ENCODE results near the gene NKX1-1. TPM values are rescaled to one million over a fixed set of nuclear protein-coding genes. Genes with fewer than 3 reads are reported as not detected.
"Not testable (repeated sequence)": the region's sequence is repeated elsewhere in the genome, so short reads cannot be mapped to it uniquely, and the experiment has no call there.

NKX1-1 gene
- total RNA-seq, 1 donor from 2014 or later: not detected

DNA sequence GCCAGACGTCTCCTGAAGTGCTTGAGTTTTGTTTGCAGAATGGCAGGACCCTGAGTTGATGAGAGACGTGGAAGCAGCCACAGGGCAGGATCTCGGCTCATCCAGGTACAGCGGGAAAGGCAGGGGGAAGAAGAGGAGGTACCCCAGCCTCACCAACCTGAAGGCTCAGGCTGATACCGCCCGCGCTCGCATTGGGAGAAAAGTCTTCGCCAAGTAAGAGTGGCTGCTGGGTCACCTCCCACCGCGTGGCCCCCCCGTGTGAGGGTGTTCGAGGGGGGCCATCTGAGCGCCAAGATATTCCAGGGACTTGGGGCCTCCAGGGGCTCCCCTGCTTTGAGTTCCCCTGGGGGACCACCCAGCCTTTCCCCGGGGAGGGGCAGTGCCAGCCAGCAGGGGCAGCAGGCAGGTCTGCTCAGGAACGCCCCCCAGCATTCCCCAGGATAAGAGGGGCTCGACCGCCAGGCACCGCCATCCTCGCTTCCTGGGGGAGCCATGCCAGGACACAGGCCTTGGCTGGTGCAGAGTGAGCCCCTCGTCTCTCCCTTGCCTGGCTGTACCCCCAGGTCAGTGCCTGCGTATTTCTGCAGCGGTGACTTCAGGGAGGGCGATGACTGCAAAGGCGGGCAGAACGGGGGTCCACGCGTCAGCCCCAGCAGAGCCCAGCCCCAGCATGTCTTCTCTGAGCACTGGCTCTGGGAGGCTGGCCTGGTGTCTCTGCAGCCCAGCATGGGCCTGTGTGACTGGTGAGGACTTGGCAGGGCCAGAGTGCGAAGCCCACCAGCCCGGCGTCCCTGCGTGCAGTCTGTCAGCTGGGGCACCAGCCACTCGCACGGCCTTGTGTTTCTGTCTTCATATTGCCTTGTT lies 22.3 kb downstream of the NKX1-1 start:
- DNase-seq: no peak

DNA sequence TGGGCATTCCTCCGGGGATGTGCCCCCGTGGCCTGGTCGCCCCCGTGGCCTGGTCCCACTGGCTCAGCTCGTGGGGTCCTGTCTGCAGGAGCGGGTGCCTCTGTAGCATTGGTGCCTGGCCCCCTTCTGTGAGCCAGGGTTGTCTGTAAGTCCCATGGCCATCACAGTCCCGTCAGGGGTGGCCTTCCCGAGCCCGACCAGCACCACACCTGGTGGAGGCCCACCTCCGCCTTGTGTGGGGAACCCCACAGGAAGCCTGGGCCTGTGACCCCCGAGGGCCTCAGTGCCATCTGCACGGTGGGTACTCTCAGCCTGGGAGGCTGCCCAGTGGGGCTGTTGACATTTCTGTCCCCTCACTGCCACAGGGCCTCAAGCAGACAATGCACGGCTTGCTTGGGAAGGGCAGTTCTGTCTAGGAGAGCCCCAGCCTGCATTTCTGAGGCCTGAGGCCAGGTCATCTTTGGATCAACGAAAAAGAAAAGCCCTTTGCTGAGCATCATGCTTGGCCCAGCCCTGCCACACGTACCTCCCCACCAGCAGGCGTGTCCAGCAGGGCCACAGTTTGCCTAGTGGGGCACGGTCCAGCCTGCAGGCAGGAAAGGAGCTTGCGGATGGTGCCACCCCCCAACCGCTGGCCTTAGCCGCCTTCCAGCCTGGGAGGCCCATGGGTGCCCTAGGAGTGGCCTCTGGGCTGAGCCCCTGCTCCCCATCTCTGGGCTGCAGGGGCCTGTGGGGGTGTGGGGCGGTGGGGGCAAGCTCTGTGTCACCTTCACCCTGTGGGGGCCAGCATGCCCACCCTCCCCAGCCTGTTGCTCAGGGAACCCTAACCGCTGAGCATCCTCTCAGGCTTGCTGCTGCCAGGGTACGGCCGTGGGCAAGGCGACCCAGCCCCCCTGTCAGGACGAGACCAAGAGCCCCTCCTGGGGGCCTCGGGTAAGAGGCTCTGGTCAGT lies 23.2 kb downstream of the NKX1-1 start:
- no peak for DNase-seq

DNA sequence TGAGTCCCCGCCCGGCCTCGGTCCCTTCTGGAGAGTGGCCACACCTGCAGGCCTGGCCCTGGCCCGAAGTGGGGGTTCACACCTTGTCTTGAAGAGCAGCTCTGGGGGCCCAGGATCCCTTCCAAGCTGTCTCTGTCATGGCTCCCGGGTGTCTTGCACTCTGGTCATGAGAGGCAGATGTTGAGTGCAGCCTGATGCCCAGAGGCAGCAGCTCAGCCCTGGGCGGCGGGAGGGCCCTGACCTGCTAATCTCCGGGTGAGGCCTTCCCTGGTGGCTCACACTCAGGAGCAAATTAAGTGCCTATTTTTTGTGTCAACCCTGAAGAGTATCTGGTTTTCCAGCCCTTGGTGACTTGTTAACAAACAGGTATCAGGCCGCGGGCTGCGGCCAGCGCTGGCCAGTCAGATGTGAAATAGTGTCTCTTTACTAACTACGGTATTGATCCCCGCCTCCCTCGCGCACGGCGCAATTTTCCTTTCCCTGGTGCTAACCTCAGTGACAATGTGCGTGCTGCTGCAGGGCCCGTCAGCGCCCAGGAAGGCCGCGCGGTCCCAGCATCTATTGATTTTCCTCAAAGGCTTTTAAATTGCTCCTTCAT lies 24.2 kb downstream of the NKX1-1 start:
- DNase-seq: no peak

DNA sequence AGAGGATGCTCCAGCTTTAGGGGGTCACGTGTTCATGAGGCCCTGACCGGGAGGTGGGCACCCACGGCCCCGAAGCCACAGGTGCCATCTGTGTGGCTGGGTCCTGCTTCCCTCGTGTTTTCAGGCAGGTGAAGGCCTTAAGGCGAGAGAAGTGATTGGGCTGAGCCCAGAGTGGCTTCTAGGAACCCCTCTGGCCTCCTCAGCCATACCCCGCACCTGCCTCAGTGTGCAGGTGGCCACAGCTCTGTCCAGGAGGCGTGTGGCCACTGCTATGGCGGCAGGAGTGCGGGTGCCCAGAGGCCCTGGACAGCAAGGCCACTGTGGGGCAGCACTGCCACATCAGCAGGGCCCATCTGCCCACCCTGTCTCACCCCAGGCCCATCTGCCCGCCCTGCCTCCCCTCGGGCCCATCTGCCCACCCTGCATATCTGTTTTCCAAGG lies 25.0 kb downstream of the NKX1-1 start:
- no peak for DNase-seq

DNA sequence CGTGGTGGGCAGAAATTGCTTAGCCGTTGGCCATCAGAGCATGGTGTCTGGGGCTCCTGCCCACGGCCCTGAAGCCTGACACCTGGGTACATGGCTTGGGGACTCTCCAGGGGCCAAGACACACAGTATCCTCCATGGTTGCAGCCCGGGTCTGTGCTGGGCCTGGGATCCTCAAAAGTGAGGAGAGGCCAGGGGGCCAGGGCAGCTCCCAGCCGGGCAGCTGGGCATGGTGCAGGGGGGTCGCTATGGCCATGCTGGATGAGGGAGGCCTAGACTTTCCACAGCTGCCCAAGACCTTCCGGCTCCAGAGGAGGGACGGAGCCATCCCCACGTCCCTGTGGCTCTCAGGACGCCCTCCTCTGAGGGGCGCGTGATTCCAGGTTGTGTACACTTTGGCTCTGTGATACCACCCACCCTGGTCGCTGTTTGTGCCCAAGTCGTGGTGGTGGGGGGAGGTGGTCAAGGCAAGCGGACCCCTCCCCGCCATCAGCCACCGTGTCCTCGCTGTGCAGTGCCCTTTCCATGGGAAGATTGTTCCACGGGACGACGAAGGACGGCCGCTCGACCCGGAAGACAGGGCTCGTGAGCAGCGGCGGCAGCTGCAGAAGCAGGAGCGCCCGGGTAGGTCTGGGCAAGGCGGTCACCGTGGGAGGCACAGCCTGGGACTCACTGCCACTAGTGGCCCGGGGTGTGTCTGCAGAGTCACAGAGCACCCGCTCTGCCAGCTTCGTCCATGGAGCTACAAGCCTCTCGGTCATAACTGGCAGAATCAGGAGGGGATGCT lies 25.7 kb downstream of the NKX1-1 start:
- no peak for DNase-seq

DNA sequence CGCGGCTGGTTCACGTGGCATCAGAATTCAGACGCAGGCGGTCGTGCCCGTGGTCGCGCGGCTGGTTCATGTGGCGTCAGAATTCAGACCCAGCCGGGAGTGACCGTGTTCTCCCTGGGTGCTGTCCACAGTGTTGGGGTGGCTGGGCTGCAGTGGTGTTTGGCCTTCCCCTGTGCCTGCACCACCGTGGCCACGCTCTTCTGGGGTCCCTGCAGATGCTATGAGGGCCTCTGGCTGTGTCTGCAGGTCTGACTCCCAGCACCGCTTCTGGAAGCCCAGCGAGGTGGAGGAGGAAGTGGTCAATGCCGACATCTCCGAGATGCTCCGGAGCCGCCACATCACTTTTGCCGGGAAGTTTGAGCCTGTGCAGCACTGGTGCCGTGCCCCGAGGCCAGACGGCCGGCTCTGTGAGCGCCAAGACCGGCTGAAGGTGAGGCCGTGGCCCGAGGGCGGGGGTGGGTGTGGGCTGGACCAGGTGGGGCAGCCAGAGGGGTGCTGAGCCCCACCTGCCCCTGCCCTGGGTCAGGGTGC lies 26.4 kb downstream of the NKX1-1 start:
- DNase-seq: no peak

DNA sequence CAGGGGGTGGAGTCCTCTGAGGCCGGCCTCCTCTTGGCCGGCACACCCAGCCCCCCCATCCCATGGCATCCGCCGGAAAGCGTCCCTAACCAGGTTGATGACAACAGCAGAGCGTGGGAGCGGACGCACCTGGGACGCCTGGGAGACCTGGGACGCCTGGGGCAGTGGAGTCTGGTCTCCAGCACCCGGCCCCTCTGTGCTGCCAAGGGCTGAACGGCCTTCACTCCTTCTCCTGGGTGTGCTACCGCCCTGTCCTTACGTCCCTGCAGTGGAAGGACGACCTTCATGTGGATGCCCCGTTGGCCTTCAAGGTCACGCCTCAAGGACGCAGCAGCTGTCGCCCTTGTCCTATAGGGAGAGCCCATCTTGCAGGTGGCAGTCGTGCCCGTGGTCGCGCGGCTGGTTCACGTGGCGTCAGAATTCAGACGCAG lies 26.9 kb downstream of the NKX1-1 start:
- DNase-seq: no peak

DNA sequence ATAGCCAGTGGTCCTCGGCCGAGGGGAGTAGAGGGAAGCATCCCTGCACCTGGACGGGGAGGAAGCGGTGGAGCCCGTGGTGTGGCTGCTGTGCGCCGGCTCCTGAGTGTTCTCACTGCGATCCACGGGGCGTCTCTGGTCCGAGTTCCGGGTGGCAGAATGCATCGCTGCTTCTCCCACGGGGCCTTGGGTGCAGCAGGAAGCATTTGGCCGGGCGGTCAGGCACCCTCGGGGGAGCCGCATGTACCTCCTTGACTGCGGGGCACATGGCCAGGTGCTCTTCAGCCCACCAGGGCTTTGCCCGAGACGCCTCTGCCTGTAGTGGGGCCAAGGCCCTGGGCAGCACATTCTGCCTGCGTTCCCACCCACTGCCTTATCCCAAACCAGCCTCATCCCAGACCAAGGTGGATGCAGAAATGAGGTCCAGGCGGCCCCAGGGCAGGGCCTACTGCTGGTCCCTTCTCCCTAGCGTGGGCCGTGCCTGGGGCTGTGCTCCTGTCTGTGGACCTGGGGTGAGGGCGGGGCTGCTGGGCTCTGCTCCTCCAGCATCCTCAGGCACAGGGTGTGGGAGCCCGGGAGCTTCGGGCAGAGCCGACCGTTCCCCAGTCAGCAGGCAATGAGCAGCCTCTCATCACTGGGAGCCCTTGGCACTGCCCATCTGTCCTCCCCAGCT lies 27.5 kb downstream of the NKX1-1 start:
- no peak for DNase-seq

DNA sequence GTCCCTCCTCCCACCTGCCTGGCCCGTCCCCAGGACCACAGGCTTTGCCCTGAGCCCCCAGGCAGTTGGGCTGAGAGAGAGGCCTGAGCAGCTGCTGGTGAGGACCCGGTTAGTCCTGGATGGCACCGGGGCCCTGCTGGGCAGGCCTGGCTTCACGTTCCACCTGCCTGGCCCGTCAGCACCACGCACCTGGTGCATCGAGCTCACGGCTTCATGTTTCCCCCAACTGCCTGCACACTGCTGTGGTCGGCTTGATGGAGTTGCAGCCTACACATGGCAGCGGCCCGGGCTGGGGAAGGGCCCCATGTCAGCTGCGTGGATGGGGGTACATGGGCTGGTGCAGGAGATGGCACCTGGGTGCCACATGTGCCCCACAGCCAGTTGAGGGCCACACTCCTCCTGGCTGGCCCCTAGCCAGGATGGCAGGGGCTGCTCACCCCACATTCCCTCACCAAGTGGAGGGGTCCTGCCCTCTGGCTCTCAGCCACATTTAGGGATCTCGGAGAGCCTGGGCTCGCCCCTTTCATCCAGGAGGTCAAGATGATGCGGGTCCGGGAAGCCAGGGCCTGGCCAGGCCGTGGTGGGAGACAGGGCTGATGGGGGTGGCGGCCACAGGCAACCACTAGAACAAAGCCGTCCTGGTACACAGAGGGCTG lies 28.5 kb downstream of the NKX1-1 start:
- no peak for DNase-seq

DNA sequence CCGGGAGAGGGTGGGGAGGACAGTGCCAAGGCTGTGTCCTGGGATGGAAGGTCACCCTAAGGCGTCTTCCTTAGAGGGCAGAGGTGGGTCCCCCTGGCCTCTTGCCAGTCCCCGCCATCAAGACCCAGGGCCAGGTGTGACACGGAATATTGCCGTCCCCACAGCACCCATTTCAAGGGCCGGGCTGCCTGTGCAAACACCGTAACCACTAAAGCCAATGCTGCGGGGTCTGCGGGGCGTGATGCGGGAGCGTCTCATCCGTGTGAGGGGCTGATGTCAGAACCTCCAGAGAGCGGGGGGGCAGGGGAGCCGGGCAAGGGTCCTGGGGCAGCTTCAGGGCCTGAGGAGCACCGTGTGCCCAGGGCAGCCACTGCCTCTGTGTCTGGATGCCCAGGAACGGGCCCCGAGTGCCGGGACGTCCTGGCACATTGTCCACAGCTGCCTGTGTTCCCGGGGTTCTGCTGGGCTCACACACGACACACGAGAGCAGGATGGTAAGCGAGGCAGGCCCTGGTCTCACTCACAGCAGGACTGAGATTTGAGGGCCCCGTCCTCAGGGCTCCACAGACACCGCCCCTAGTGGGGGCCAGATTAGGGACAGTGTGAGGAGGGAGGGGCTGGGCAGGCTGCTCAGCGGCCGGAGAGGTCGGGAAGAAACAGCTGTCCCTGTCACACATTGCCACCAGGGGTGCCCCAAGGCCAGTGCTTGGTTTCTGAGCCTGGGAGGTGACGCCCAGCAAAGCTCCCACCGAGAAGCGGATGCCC lies 29.2 kb downstream of the NKX1-1 start:
- no peak for DNase-seq

DNA sequence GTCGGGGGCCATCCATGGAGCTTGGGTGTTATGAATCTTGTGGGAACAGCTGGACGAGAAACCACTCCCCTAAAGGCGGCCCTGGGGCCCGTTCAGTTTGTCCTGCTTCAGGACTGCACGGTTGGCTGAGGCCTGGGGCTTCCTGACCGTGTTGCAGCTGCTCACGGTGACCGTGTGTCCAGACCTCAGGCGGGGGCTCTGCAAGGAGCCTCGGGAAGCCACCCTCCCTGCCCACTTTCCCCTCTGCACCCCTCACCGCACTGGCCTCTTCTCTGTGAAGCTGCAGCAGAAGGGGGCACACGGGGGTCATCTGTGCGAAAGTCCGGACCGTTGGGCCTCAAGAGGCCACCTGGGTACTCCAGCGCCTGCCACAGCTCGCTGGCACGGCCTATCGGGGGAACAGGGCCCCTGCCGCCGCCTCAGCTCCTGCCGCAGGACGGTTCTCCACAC lies 29.8 kb downstream of the NKX1-1 start:
- no peak for DNase-seq

DNA sequence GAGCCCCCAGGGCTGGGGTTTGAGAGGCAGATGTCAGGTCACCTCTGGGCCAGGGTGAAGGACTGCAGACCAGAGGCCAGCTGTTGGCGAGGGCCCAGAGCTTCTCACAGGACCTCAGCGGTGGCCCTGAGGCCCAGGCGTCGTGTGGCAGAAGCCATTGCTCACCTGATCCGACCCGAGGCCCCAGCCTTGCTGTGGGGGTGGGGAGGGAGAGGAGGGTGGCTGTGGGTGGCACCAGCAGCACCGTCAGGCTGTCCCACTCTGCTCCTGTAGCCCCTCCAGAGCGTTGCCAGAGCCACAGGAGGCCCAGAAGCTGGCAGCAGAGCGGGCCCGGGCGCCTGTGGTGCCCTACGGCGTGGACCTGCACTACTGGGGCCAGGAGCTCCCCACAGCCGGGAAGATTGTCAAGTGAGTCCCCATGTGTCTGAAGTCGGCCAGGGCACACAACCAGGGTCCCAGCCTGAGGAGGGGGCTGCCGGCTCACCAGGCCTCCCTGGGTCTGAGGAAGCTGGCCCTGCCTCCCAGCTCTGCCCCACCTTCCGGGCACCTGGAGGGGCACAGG lies 30.4 kb downstream of the NKX1-1 start:
- DNase-seq: no peak

DNA sequence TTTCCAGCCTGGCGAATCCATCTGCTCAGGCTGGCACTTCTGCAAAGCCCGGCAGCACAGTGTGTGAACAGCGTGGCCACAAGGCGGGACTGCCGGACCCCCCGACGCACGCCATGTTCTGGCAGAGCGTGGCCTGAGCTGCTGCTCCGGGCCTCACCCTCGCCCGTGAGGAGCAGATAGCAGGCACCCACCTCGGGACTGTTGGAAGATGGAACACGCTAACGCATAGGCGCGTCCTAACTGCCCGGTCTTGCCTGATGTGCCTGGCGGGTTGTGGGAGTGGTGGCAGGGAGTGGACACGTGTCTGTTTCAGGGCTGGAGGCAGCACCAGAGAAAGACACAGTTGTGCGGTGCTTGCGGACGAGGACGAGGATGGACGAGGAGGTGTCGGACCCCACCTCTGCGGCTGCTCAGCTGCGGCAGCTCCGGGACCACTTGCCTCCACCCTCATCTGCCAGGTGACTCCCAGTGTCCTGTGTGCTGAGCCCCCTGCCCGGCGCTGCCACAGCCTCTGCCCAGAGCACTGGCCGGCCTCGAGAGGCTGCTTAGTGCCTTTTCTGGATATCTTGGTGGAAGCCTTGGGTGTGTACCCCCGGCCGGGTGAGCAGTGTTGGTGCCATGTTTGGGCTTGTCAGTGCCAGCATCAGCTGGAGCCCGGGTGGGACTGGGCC lies 31.1 kb downstream of the NKX1-1 start:
- no peak for DNase-seq

DNA sequence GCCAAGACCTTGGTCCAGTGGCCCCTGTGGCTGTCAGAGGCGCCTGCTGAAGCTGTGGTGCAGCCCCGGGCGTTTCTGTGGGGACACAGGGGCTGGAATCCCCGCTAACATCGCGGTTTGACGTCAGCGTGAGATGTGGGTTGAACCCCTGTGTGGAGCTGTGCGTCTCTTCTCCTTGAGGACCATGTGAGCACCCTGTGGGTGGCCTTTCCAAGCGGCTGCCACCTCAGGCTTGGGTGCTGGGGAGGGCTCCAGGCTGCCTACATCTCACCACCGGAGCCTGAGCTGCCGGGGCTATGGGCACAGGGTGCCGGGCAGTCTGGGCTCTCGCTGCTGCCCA lies 31.6 kb downstream of the NKX1-1 start:
- no peak for DNase-seq

DNA sequence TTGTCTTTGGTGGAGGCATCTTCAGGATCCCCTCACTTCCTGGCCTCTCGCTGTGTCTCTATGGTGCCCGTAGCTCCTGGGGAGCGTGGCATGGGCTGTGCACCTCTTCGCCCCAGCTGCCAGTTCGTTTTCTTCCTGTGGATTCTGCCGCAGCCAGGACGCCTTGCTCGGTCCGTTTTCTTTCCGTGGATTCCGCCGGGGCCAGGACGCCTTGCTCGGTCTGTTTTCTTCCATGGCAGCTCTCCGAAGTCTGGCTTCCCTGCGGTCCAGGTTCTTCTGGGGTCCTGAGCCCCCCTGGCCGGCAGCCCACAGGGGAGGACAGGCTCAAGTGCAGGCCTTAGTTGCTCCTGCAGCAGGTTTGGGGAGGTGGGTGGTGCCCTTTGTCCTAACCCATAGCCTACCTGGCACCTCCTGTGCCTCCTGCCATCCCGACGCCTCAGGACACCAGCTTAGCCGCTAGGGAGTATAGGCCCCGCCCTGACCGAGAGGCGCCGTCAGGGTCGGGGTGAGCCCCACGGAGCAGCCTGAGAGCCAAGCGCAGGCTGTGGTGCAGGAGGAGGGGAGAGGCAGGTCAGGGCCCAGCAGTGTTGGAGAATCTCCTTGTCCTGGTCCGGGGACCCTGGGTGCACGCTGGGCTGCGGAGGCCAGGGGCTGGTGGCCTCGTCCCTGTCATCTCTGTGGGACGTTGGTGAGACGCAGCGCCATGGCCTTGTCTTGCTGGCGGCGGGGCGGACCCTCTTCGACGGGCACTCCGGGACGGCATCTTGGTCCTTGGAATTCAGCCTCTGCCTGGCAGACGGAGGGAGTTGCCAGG lies 32.1 kb downstream of the NKX1-1 start:
- DNase-seq: no peak

DNA sequence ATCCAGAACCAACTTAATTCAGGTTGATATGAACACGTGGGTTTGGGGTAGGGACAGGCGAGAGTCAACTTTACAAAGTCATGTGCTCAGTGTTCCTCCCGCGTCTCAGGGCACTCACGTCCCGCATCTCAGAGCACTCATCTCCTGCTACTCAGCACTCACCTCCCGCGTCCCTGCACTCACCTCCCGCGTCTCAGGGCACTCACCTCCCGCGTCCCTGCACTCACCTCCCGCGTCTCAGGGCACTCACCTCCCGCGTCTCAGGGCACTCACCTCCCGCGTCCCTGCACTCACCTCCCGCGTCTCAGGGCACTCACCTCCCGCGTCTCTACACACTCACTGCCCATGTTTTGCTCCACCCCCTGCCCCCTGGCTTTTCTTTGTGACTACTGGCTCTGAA lies 33.7 kb downstream of the NKX1-1 start:
- not testable (repeated sequence) for DNase-seq

DNA sequence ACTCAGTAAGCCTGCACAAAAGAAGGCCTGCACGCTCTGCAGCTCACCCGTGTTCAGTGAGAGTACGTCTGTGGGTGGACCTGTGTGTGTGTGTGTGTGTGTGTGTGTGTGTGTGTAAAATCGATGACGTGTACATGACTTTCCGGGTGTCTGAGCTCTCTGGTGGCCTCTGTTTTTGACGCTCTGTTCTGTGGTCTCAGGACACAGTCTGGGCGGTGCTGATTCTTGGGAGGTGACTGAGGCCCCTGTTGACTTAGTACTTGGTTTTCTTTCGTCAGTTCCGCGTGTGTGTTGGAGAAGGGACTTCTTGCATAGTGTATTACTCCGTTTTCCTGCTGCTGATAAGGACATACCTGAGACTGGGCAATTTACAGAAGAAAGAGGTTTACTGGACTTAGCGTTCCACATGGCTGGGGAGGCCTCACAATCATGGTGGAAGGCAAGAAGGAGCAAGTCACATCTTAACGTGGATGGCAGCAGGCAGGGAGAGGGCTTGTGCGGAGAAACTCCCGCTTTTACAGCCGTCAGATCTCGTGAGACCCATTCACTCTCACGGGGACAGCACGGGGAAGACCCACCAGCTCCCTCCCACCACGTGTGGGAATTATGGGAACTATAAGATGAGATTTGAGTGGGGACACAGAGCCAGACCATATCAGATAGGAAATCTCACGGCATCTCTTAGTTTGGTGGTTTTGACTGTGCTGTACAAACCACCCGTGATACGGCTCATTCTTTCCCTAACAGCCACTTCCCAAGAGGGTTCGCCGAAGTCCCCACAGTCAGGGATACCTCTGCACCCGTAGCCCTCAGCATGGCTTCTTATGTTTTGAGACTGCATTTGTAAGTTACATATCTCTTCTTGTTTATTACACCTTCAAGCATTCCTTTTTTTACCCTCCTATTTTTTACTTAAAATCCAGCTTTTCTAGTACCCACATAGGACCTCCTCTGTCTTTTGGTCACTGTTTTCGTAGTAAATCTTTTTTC lies 34.8 kb downstream of the NKX1-1 start:
- no peak for DNase-seq

All from dermis blood vessel endothelial cell (primary cell).